CD4-positive, alpha-beta T cell treated with Interleukin-6 for 4 hours (primary cell): ENCODE results near the gene TMED4.

Source experiments
- DNase-seq: peaks from one replicate; pipeline ENCODE4 v3.0.0-alpha.2; 2020; ENCODE audit warnings: mixed read lengths

The TMED4 gene

DNA sequence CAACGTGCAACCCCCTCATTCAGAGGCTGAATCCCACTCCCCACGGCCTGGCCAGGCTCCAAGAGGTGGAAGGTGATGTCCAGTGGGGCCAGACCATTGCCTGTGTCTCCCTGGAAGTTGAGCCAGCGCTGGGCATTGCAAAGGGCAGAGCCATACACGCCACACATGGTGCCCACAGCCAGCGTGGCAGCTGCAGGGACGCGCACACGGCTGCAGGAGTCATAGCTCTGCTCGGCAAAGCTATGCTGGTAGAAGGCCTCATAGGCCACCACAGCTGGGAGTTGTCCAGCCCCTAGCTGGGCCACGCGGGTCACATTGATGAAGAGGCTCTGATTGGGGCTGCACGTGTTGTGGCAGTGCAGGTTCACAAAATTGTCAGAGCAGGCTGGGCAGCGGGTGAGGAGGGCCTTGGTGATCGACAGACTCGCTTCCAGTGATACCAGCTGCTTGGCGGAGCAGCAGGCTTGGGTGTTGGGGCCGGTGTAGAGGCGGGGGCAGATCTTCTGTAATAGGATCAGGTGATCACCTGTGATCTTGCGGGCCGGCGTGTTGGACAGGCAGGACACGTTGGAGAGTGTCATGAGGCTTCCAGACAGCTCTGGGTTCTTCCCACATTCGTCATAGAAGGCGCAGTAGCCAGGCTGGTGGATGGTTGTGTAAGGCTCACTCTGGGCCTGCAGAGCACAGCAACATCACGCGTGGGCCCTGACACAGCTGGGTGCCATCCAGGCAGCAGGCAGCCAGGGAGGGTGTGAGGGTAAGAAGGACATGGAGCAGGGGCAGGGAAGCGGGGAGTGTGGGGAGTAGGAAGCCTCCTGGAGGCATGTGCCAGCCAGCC, 42.1 kb downstream of the TMED4 start:
- no peak for DNase-seq

DNA sequence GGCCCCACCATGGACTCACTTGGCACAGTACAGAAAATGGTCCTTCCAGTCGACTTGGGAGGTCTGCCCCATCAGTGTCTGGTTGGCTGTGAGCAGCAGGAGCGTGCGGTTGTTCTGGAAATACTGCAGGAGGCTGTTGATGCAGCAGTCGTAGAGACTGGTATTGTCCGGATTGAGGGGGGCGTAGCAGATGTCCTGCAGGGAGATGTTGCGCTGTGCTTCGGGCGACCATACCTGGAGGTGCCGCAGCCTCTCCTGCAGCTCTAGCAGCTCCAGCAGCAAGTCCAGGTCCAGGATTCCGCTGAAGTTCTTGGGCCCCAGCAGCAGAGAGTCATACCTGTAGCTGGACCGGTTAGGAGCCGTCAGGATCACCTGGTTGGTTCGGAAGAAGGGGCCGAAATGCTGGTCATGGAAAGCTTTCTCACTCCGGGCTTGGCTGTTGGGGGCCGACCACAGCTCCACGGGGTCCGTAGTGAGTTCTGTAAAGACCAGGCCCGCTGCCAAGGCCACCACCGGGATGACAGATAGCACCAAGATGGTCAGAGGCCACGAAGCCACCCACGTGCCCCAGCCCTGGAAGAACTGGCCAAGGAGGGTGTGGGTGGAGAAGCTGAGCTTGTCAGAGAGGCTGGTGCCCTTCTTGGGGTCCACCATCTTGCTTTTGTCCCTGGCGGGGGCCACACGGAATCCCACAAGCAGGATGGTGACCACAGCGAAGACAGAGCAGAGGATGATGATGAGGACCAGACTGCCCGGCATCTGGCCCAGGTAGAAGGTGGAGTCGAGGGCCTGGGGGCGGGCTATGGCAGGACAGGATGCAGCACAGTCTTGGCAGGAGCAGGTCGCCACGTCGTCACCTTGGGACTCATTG, 43.0 kb downstream of the TMED4 start:
- DNase-seq, result no peak

- no peak for DNase-seq
Measured at GRCh38 chr7:44538093-44538797, 43.8 kb downstream of the TMED4 start.

GRCh38 chr7:44537442-44537841, 44.6 kb downstream of the TMED4 start:
- DNase-seq, result no peak

GRCh38 chr7:44536090-44536489, 45.9 kb downstream of the TMED4 start:
- no peak for DNase-seq

- DNase-seq, result no peak
Measured at GRCh38 chr7:44535348-44536064, 46.5 kb downstream of the TMED4 start.

- peak; percentile 47 for DNase-seq
Measured at GRCh38 chr7:44534501-44534900, 47.5 kb downstream of the TMED4 start.

- DNase-seq, result no peak
Measured at GRCh38 chr7:44534087-44534486, 47.9 kb downstream of the TMED4 start.

DNA sequence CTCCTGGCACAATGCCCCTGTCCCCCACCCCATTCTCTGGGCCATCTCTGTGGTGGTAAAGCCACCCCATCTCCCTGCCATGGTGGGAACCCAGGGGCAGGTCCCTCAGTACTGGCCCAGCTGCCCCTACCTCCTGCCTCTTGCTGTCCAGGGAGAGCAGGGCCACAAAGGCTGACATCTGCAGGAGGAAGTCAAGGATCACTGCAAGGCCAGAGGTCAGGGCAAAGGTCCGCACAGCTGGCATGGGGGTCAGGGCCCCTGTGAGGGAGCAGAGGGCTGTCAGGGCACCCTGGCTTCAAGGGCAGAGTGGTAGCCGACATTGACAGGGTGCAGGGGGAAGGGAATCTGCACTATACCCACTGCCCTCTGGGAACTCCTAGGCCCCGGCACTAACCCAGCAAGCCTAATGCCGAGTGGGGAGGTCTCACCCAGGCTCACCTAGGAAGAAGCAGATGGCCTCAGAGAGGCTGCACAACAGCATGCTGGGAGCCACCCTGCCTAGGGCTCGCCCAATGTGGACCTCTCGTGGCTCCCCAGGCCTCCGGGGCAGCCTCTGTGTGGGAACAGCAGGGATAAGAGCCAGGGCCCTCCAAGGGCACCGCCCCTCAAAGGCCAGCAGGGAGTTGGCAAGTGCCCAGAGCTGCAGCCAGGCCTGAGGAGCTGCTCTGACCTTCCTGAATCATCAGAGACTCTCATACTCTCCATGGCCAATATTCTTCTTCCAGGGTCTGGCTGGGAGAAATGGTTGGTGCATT, 48.6 kb downstream of the TMED4 start:
- DNase-seq, result no peak

- no peak for DNase-seq
Measured at GRCh38 chr7:44531421-44532380, 50.3 kb downstream of the TMED4 start.

DNA sequence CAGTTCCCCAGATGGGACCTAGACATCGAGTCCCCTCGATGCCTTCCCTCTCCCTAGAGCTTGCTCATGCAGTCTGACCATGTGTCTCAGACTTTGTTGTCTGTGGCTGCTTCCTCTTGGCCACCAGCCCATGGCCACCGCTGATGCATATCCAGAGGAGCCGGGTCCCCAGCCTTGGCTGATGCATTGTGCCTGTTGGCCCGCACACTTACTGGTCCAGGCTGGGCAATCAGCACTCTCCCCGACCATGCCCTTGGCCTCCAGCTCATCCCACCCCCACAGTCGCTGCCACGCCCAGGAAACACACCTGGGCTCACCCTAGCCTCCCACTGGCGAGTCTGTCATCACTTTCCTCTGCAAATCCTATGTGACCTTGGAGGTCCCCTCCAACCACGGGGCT, 51.0 kb downstream of the TMED4 start:
- DNase-seq, result no peak
